ENCODE results near the gene CNGA3.
"Not testable (repeated sequence)": the region's sequence is repeated elsewhere in the genome, so short reads cannot be mapped to it uniquely, and the experiment has no call there.

The CNGA3 gene

DNA sequence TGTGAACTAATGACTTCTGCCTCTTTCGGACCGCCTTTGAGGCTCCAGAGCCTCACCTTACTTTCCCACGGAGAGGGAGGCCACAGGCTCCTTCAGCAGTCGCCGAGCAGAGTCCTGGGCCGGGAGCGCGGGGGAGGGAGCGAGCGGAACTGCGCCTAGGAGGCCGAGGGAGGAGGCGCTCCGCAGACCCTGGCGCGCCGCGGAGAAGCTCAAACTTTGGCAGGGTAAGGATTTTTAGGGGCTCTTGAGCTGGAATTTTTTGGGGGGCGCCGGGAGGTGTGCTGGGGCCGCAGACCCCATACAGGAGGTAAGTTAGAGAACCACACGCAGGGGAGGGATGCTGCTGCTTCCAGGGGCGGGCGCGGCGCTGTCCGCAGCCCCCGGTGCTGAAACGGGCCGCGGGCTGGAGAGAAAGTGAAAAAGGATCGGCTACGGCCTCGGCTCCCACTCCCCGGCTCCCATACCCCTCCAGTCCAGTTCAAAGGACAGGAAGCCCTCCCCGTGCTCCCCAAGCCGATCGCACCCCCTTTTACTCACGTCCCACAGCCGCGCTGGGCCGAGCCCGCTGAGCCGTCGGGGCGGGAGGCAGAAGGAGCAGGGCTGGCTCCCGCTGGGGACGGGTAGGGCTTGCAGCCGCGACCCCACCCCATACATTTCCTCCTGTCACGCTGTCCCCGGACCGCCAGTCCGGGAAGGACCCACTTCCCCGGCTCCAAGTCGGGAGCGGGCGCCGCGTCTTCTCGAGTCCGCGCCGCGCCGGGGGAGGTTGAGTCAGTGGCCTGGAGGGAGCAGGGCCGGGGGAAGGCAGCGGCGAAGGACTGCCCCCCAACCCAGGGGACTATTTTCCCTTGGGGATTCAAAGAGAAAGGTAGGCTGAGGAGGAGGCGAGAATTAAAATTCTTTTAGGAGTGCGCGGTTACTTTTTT lies at the start of gene CNGA3:
CNGA3 (plus strand) TSS at position 146 of the 926 bp plus-strand sequence. CDS start 23,520 bp downstream, outside the sequence.
- DNase-seq = no peak

DNA sequence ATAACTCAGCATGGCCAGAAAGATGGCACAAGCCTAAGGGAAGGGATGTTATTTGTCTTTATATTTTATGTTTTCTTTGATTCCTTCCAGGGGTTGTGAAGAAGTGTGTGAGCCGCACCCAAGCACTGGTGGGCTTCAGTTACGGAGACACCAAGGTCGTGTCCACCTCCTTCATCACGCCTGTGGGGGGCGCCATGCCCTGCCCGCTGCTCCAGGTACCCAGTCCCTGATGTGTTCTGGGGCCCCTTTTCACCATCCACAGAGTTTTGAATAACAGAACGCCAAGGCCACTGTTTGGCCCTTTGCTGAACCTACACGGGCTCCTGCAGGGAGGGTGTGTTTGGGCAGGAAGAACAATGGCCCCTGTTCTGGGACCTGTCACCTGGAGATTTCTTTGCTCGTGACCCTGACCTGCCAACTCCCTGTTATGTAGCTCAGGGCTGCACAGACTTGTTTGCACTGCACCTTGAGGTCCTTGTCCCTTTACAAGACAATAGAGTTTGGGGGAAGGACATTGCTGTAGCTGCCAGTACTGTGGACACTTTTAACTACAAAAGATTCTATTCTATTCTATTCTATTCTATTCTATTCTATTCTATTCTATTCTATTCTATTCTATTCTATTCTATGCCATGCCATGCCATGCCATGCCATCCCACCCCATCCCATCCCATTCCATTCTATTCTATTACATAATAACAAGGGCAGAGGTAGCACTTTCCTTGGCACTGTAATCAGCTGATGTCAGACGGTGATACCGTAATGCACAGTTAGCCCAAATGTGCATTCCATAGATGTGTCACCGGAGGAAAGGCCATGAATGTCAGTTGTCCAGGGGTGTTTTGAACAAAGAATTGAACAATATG lies 48.2 kb upstream of the CNGA3 start:
- no peak for DNase-seq

DNA sequence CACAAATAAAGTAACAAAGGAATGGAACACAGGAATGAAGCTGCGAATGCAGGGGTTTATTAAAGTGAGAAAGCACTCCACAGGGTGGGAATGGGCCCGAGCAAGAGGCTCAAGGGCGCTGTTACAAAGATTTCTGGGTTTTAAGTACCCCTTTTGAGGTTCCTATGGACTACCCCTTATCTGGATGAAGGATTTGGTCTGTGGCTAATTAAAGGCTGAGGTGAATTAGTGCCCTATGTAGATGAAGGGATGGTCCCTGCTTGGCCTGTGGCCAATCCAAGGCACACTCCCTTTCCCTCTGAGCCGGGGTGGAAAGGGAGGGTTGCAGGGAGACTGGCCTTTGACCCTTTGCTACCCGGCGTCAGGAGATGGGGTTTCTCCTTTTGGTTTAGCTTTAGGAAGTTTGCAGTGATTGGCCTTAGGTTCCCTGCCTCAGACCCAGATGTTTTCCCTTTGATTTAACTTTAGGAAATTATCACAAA lies 47.5 kb upstream of the CNGA3 start:
- DNase-seq = no peak

DNA sequence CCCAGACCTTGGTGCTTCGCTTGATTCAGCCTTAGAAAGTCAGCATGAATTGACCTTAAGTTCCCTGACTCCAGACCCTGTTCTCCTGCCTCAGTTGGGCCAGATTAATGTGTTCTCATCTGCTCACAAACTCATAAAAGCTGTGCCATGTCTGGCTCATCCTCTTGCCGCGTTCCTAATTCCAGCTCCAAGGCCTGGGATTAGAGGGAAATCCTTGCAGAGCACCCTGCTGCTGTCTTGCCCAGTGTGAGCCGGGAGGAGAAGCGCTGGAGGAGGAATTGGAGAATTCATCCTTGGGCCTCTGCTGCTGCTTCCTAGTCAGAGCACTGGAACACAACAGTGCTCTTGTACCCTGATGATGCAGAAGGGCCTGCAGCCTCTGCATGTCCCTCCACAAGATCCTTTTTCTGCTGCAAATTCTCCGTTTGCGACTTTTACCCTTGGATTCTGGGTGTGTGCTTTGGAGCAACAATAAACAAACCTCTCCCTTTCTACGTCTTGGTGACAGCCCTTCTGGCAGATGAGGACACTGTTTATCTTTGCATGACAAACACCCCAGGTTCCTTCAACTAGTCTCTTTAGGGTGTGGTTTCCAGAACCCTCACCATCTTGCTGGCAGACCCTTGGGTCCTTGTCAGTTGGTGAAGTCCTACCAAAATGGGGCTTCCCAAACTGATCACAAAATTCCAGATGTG lies 46.9 kb upstream of the CNGA3 start:
- no peak for DNase-seq

DNA sequence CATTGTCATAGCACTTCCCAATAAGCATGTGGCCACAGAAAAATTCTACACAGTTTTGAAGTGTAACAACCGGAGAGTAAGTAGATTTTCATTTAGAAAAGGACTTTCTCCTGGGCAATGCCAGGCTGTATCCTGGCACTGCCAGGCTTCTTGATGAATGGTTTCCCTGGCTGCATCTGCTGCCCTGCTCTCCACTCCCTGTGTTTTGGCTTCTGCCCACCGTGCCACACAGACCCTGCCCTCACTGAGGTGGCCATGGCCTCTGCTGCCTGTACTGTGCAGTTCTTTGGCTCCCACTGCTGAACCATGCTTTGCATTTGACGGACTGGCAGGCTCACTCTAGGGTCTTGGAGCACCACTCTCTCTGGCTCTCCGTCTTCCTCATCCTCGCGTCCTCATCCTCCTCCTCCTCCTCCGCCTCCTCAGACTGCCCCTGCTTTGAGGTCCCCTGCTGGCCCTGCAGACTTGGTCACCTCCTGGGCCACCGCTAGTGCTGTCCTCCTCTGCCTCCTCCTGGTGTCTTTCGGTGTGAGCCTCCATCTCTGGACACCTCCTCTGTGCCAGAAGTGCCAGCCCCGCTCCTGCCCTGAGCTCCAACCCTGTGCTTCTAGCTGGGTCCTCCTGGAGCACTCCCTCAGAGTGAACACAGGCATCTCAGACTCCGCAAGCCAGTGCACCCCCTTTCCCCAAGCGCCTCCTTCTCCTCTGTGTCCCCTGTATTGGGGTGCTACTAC lies 45.9 kb upstream of the CNGA3 start:
- no peak for DNase-seq

DNA sequence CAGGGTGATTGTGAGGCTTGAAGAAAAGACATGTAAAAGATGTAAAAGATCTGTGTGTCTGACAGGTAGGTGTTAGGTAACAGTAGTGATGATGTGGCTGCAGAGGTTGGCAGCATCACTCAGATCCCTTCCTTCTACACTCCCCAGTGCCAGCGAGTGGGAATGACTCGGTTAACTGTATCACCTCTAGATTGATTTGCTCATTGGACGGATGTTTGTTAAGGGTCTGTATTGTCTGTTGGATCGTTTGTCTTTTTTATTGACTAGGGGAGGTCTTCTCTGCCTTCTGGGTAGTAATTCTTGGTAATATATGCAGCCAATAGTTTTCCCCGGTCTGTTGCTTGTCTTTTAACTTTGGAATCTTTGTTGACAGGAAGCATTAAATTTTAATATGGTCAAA lies 44.8 kb upstream of the CNGA3 start:
- no peak for DNase-seq

DNA sequence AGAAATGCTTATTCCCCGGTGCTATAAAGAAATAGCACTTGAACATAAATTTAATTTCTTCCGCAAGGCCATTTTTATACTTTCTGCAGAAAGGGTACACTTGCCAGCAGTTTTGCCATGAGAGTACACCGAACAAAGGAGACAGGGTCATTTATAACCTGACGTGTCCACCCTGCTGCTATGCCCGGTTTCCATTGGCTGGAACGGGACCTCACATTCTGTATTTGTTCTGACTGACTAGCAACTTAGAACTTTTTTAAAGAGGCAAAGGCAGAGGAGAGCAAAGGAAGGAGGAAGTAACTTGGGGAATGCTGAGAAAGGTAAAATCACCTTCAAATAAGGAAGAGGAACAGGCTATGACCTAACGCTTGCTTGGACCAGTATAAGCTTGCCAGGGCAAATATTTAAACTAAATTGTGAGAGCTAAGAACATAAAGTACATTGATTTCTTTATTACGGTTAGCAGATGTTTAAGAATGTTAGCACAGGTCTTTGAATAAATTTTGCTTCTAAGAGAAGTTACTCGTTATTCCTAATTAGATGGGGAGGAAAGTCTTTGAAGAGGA lies 39.0 kb upstream of the CNGA3 start:
- DNase-seq = not testable (repeated sequence)

DNA sequence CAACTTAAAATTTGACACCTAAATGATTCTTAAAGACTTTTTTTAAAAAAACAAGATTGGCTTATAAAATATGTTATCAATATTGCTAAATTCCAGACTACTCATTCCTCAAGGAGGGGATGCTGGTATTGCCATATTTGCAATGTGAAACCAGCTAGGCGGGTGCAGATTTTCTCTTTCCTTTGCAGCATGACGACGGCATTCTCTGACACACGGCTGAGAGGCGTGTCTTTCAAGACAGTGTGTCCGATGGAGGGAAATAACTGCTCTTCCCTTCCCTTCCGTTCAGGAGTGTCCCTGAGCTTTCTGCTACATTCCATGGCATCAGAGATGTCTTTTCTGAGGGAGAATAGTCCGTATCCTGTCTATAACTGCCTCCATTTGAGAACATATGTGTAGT lies 38.2 kb upstream of the CNGA3 start:
- DNase-seq = no peak

DNA sequence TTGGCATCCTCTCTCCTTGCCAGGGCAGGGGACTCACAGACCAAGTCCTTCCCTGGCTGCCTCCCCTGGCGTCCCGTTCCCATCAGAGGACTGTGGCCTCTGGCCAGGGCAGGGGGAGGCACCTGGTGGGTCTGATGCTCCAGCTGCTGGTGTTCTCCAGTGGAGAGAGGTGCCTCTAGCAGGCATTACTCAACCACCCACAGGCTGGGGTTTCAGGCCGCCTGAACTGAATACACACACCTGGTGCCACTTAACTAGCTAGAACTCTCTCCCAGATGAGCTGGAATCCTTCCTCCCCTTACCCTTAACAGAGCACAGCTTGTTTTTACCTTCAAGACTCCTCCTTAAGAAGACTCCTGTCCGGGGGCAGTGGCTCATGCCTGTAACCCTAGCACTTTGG lies 37.7 kb upstream of the CNGA3 start:
- DNase-seq = no peak

DNA sequence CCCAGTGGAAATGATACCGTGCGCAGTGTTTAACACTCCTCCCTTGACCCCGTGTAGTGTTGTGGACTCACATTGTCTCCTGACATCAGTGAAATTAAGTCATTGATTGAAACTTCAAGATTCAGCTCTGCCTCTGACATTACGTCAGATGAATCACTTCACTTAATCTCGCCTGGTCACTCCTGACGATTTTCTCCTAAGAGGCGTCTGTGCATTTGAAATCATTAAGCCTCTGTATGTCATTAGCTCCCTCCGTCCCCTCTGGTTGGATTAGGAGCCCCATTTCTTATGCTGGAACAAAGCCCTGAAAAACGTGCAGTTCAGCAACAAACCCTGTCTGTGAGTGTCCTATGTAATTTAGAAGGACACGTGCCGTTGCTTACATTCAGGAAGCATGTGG lies 36.7 kb upstream of the CNGA3 start:
- no peak for DNase-seq

DNA sequence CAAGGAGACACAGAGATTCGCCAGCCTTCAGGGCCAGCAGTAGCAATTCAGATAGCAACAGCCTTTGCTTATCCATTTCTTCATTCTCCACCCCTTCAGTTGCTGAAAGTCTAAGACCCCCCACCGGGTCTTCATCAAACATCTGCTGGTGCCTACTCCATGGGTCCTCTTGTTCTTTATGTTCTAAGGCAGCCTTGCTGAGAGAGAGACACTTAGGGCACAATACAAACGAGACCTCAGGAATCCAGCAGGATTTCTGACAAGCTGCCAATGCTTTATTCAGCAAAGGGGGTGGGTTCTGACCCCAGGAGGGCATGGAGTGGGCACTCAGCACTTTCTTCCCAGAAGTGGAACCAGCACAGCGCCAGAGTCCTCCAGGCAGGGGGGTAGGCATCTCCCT lies 36.2 kb upstream of the CNGA3 start:
- no peak for DNase-seq

DNA sequence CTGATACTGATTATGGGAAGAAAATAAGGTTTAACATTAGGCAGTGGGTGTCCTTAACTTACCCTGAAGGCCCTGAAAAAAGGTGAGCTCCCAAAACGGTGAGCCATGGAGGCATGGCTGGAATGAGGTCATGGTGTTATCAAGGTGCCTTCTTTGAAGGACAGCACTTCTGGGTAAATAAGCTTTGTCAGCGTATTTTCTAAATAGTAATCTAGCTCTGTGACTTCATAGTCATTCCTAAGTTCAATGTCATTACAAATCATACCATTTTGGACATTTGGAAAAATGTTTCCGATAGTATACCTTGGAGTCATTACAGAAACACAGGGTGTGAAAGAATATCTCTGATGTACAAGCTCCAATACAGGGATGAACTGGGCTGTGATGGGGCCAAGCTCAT lies 35.2 kb upstream of the CNGA3 start:
- no peak for DNase-seq

DNA sequence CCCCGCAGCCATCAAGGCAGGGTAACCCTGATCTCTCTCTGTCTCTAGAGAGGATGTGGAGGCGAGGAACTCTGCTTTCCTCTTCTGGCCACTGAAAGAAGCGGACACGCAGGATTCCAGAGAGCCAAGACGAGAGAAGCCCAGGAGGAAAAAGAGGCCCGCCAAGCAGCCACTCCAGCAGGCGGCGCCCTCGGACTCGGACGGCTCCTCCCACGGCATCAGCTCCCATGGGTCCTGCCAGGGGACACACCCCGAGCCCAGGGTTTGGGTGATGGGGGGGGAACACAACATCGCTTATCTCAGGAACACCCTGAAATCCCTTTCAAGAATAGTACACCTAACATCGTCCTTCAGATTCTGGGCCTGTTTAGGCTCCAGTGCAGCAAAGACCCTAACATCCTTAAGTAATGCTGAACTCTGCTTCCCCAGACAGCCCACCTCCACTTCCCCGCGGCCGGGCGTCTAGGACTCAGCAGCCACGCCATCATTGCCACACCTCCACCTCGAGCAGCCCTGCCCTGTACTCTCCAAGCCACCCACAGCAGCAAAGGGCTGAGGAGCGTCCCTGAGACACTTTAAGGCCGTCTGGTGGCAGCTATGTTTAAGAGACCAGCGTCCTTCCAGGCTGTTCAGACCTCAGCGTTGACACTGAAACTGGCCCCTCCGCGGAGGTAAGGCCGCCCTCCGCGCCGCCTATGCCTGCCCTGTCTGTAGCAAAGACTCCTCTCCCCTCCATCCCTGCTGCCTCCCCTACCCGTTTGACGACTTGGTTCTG lies 34.3 kb upstream of the CNGA3 start:
- DNase-seq = no peak

DNA sequence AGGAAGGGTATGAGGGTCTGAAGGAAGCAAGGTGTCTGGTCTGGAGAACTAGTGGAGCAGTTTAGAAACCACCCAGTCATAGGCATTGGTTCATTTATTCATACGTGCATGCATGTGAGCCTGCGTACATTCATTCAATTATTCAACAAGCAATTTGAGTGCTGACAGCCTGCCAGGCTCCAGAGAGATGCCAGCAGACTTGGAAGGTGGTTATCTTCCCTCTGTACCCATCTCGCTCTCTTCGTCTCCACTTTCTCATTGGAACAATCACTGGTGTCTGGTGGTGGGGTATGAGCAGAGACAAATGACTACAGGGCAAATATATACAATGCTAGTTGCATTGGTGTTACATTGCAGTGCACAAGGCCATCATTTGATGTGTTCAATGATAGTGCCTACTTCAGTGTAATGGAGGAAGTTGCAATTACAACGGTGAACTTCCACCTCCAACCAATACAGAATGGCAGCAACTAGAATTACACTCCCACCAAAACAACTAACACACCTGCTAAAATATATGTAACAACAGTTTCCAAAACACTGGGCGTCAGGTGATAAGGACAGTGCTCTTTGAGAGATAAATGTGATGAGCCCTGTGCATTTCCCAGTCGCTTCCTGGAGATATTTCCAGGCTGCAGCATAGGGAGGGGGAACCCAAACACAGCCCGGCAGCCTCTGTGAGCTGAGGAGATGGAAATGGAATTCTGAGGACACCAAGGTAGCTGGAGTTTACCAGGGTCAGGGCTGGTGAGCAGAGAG lies 32.6 kb upstream of the CNGA3 start:
- no peak for DNase-seq

DNA sequence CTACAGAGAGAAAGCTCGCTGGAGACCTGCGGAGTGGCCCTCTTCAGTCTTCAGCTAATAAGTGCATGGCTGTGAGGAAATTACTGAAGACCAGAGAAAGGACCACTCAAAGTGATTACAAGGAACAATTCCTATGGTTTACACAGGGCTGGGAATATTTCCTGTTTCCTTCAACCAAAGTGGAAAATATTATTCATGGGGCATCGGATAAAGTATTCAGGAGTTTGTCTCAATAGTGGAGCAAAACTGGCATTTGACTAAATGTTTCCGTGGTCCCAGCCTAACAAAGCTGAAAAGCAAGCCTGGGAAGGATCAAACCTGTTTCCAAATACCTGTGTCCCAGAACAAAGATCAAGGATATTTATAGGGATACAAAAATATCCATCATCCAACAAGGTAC lies 32.0 kb upstream of the CNGA3 start:
- no peak for DNase-seq

DNA sequence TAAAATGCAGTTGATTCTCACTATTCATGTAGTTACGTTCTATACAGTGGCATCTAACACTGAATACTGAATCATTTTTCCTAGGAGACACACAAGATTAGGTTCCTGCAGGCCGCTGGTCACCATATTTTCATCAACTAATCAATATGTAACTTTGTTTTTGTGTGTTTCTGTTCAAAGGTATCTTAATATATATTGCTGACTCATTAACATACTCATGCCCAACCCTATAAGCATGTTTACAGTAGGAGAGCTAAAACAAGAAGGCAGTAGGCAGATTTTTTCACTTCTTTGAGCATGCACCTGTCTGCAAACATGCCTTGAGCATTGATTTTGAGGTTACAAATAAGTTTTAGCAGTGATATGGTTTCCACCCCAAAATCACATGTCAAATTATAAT lies 30.3 kb upstream of the CNGA3 start:
- no peak for DNase-seq

DNA sequence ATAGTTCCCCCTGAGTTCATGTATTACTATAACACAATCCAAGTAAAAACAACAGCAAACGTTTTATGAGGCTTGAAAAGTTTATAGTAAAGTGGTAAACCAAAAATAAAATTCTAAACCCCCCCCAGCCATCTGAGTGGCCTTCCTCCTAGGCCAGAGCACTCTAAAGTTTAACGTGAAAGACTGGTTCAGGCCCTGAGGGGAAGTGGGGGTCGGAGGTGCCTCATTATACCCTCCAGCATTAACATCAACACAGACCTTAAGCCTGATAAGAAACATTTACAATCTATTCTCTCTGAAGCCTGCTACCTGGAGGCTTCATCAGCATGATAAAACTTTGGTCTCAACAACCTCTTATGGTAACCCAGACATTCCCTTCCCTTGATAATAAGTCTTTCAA lies 29.0 kb upstream of the CNGA3 start:
- DNase-seq = no peak

DNA sequence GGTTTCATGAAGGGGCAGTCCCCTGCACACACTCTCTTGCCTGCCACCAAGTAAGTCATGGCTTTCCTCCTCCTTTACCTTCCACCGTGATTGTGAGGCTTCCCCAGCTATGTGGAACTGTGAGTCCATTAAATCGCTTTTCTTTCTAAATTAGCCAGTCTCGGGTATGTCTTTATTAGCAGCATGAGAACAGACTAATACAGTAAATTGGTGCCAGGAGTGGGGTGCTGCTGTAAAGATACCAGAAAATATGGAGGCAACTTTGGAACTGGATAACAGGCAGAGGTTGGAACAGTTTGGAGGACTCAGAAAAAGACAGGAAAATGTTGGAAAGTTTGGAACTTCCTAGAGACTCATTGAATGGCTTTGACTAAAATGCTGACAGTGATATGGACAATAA lies 26.1 kb upstream of the CNGA3 start:
- not testable (repeated sequence) for DNase-seq

DNA sequence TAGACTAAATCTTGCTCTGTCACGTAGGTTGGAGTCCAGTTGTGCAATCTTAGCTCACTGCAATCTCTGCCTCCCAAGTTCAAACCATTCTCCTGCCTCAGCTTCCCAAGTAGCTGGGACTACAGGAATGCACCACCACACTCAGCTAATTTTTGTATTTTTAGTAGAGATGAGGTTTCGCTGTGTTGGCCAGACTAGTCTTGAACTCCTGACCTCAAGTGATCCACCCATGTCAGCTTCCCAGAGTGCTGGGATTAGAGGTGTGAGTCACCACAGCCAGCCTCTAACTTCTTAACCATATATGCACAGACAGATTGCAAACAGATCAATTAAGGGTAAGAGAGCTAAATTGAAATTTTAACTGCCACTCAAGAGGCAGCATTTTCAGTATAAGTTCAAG lies 22.1 kb upstream of the CNGA3 start:
- no peak for DNase-seq

DNA sequence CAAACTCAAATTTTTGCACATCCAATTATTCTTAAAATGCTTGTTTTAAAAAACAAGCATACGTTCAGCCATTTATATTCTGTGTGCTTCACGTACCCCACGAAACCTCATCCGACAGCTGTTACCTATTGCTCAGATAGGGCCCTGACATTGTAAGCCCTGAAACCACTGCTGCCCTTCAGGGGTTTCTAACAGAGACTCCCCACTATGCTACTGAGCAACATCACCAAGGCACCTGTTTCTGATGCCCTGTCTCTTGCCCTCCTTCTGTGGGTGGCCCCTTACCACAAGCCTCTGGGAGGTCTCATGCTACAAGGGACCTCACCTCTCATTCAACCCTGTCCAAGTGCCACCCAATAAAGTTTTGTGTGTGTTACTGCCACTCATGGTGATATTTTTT lies 18.5 kb upstream of the CNGA3 start:
- DNase-seq = no peak

DNA sequence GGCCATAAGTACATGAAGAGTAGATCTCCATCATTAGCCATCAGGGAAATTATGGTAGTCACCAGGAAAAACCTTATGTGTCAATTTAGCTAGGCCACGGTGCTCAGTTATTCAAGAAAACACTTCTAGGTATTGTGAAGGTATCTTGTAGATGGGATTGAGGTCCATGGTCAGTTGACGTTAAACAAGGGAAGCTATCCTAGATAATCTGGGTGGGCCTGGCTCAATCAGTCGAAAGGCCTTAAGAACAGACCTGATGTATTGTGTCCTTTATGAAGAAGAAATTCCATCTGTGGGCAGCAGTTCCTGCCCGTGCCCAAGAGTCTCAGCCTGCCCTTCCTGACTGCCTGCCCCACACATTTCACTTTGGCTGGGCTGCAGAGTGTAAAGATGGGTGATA lies 16.7 kb upstream of the CNGA3 start:
- no peak for DNase-seq
